HG03469 (cell line): Measurements from ENCODE around the gene SLC22A31.
"Not testable (repeated sequence)": the region's sequence is repeated elsewhere in the genome, so short reads cannot be mapped to it uniquely, and the experiment has no call there.

Experiments
- ATAC-seq: cut with Tn5 transposase; IDR thresholded peaks from one replicate; pipeline ENCODE4 v1.9.1; 2021; ENCODE audit warnings: mild to moderate bottlenecking, moderate library complexity, moderate number of reproducible peaks; ENCODE audit not compliant: unreplicated experiment

Gene SLC22A31

GRCh38 chr16:89193576-89194293 lies 6.6 kb downstream of the SLC22A31 start:
- ATAC-seq = no peak

- ATAC-seq = no peak
These were observed 7.3 kb downstream of the SLC22A31 start for GRCh38 chr16:89192956-89193575.

GRCh38 chr16:89192186-89192955 lies 8.0 kb downstream of the SLC22A31 start:
- not testable (repeated sequence) for ATAC-seq

GRCh38 chr16:89191901-89192185 lies 8.5 kb downstream of the SLC22A31 start:
- no peak for ATAC-seq

GRCh38 chr16:89191033-89191900 lies 9.1 kb downstream of the SLC22A31 start:
- no peak for ATAC-seq

- ATAC-seq = no peak
These were observed 10.0 kb downstream of the SLC22A31 start for GRCh38 chr16:89190150-89190958.

- no peak for ATAC-seq
These were observed 10.8 kb downstream of the SLC22A31 start for GRCh38 chr16:89189358-89190025.

- not testable (repeated sequence) for ATAC-seq
These were observed 11.6 kb downstream of the SLC22A31 start for GRCh38 chr16:89188471-89189357.

- no peak for ATAC-seq
These were observed 12.5 kb downstream of the SLC22A31 start for GRCh38 chr16:89187770-89188392.

- no peak for ATAC-seq
These were observed 13.1 kb downstream of the SLC22A31 start for GRCh38 chr16:89187032-89187769.

GRCh38 chr16:89186593-89187031 lies 13.7 kb downstream of the SLC22A31 start:
- ATAC-seq = not testable (repeated sequence)

- not testable (repeated sequence) for ATAC-seq
These were observed 14.3 kb downstream of the SLC22A31 start for GRCh38 chr16:89185887-89186592.

- ATAC-seq = no peak
These were observed 15.2 kb downstream of the SLC22A31 start for GRCh38 chr16:89184933-89185794.

GRCh38 chr16:89184677-89184932 lies 15.7 kb downstream of the SLC22A31 start:
- ATAC-seq = no peak

GRCh38 chr16:89183975-89184676 lies 16.2 kb downstream of the SLC22A31 start:
- no peak for ATAC-seq

- ATAC-seq = no peak
These were observed 16.9 kb downstream of the SLC22A31 start for GRCh38 chr16:89183463-89183862.
